Kidney (tissue), 14 donors: Measurements from ENCODE around the gene SLC30A2. TPM values are rescaled to one million over a fixed set of nuclear protein-coding genes. Genes with fewer than 3 reads are reported as not detected.

Source experiments
- DNase-seq, 5 donors: peaks; one replicate each; pipeline ENCODE4 v3.0.0-alpha.2; 2013 to 2020
- FAIRE-seq: peaks from 2 replicates; lab custom pipeline; 2012; peaks lifted over from hg19 to GRCh38; lab: Jason Lieb, UNC
- H3K27ac ChIP-seq, 2 donors: one replicate each; pipeline ENCODE4 v1.7.0; 2013; ENCODE audit warnings: low read depth in 2 of 2, low read length in 2 of 2, inconsistent platforms in 1 of 2
- H3K27me3 ChIP-seq: one replicate; pipeline ENCODE4 v1.7.1; 2013; ENCODE audit warnings: low read length, inconsistent platforms; ENCODE audit not compliant: control insufficient read depth, insufficient read depth
- H3K36me3 ChIP-seq, 3 donors: one replicate each; pipeline versions ENCODE4 v1.7.0 to v1.7.1; 2013; ENCODE audit warnings: low read length in 3 of 3, control low read depth in 1 of 3, inconsistent platforms in 1 of 3; ENCODE audit not compliant: insufficient read depth in 3 of 3, control insufficient read depth in 2 of 3
- H3K4me1 ChIP-seq, 3 donors: one replicate each; pipeline versions ENCODE4 v1.7.0 to v1.7.1; 2013; ENCODE audit warnings: low read length in 3 of 3, inconsistent platforms in 1 of 3, low read depth in 1 of 3; ENCODE audit not compliant: control insufficient read depth in 2 of 3, insufficient read depth in 2 of 3
- H3K4me3 ChIP-seq, 3 donors: one replicate each; pipeline versions ENCODE4 v1.7.0 to v1.8.1; 2013; ENCODE audit warnings: low read length in 3 of 3, control low read depth in 1 of 3, inconsistent platforms in 1 of 3
- H3K9ac ChIP-seq, 3 donors: one replicate each; pipeline versions ENCODE4 v1.7.0 to v1.7.1; 2013; ENCODE audit warnings: low read length in 3 of 3, control low read depth in 1 of 3, inconsistent platforms in 1 of 3
- H3K9me3 ChIP-seq, 3 donors: one replicate each; pipeline versions ENCODE4 v1.7.0 to v1.7.1; 2013; ENCODE audit warnings: low read length in 3 of 3, control low read depth in 1 of 3, inconsistent platforms in 1 of 3; ENCODE audit not compliant: control insufficient read depth in 2 of 3, insufficient read depth in 1 of 3
- intact Hi-C: fragments of 100-400 bp; cut with DNase I; formaldehyde crosslinking; loops from one replicate; pipeline ENCODE4 v1.11.1; 2022
- polyA plus RNA-seq: library from polyadenylated mRNA; stranded (reverse); fragments of 350-450 nt; fragmentation: Illumina TruSeq; extraction: RNeasy Lipid Tissue Mini Kit (QIAGEN cat#74804); gene quantifications from one replicate; pipeline ENCODE4 v1.2.3, GENCODE V29; 2014; ENCODE audit warnings: low read depth, low replicate concordance; ENCODE audit not compliant: insufficient read depth
- total RNA-seq: library from RNA; stranded (reverse); fragmentation: NEBNext Ultra II Directional; extraction: Animal tissue kit (Norgen Biotek cat#: 25700); gene quantifications from one replicate; pipeline ENCODE4 v1.2.1, GENCODE V29; 2021
- TF ChIP-seq, protein P1 (sequence below): IDR thresholded peaks from 3 replicates; pipeline ENCODE4 v1.5.1; 2012; ENCODE audit warnings: mild to moderate bottlenecking, moderate library complexity, borderline replicate concordance; ENCODE audit not compliant: insufficient read depth; ENCODE audit errors: extremely low read depth
- donor health status: control.
- donor health status: control.
- donor health status: control.
- donor health status: control.
- donor health status: control.
- donor health status: DM: yes; HTN: yes; CAD: no.
- donor health status: Normal renal cell carcinoma (clear cell type).

The SLC30A2 gene
- total and polyA plus RNA-seq, 2 donors from 2014 or later, result 26.8 to 34.4 TPM

DNA sequence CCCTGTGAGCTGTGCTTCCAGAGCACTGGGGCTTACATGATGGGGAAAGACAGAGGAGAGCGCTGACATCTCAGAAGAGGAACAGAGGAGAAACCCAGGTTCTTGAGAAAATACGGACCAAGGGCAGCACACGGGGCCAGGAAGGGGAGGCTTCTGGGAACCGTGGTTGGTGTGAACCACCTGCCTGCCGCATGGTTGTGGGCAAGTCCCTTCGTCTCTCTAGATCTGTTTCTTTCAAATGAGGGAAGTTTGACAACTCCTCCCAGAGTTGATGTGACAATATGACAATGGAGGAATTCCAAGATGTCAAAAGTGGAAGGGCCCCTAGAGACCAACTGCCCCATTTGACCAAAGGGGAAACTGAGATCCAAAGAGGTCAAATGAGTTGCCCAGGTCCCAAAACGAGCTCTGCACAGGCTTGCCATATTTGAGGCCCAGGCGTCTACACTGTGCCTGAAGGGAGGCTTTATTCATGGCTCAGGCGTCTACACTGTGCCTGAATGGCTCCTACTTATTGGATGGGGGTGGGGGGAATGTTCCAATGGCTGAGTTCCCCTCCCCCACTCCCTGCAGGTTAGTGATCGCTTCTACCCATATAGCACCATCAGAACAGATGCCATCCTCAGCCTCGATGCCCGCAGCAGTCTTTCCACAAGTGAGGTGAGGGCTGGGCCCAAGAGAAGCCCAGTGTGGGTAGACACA lies 13.1 kb downstream of the SLC30A2 start:
- H3K36me3 ChIP-seq, result no peaks in the 10 kb centered on the region
- peaks cover 0 to 9% (median 0%) of the 10 kb centered on the region in 3 donors for H3K4me1 ChIP-seq
- no peaks in the 10 kb centered on the region for H3K27me3 ChIP-seq
- intact Hi-C loops, result no loop called here
- H3K9me3 ChIP-seq, result no peaks in the 10 kb centered on the region
- FAIRE-seq (no peak), DNase-seq (peak in 1 of 5 donors; percentile 32)
- H3K27ac ChIP-seq, result no peak overlapping the region
- TF ChIP-seq, protein P1, sequence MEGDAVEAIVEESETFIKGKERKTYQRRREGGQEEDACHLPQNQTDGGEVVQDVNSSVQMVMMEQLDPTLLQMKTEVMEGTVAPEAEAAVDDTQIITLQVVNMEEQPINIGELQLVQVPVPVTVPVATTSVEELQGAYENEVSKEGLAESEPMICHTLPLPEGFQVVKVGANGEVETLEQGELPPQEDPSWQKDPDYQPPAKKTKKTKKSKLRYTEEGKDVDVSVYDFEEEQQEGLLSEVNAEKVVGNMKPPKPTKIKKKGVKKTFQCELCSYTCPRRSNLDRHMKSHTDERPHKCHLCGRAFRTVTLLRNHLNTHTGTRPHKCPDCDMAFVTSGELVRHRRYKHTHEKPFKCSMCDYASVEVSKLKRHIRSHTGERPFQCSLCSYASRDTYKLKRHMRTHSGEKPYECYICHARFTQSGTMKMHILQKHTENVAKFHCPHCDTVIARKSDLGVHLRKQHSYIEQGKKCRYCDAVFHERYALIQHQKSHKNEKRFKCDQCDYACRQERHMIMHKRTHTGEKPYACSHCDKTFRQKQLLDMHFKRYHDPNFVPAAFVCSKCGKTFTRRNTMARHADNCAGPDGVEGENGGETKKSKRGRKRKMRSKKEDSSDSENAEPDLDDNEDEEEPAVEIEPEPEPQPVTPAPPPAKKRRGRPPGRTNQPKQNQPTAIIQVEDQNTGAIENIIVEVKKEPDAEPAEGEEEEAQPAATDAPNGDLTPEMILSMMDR, result no peak
- no peak overlapping the region for H3K4me3 ChIP-seq
- H3K9ac ChIP-seq, result no peak overlapping the region

DNA sequence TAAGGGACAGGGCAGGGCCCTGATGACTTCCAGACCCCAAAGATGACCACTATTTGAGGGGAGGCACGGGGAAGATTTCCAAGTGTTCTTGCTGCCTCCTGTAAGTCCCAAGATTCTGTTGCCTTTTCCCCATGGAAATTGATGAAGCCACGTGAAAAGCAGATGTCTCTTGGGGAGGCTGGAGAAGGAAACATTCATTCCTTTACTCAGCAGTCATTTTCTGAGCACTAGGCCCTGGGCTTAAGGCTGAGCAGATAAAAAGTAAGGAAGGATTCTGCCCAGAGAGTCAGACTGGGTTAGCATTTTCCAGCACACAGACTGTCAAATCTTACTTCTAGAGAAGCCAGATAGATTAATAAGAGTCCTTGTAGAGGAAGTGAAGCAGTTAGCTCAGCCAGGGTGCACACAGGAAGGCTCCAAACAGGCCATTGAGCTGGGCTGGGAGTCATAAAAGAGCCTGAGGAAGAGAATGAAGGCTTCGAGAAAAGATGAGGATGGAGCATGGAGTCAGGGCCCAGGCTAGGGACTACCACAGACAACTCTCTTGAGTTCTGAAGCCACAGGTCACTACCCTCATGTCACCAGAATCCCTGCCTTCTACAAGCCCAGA lies 14.2 kb downstream of the SLC30A2 start:
- intact Hi-C loops, result no loop called here

DNA sequence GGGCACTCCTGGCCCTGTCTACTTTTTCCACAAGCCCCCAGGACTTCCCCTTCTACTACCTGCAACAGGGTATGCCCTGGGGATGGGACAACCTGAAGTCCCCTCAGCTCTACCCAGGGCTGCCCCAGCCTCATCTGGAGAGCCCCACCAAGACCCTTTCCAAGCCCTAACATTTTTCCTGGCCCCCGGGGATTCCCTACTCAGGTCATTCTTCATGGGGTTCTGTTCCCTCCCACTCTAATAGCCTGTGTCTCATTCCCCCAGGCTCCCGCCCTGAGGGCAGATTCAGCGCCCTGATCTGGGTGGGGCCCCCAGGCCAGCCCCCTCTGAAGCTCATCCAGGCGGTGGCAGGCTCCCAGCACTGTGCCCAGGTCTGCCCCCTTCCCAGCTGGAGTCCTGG lies 14.7 kb downstream of the SLC30A2 start:
- FAIRE-seq (no peak), DNase-seq (peak in 1 of 5 donors; percentile 57)
- no peak overlapping the region for H3K4me3 ChIP-seq
- TF ChIP-seq, protein P1, result no peak
- no peaks in the 10 kb centered on the region for H3K36me3 ChIP-seq
- intact Hi-C loops, result no loop called here
- H3K9me3 ChIP-seq, result no peaks in the 10 kb centered on the region
- H3K4me1 ChIP-seq, result peaks cover 0 to 7% (median 0%) of the 10 kb centered on the region in 3 donors
- H3K27me3 ChIP-seq, result no peaks in the 10 kb centered on the region
- H3K9ac ChIP-seq, result no peak overlapping the region
- no peak overlapping the region for H3K27ac ChIP-seq

More for the DNA sequence above, 14.2 kb downstream of the SLC30A2 start:
- Histone ChIP-seq H3K9ac (no peak overlapping the region), H3K9me3 (no peaks in the 10 kb centered on the region), H3K36me3 (no peaks in the 10 kb centered on the region), H3K27me3 (no peaks in the 10 kb centered on the region), H3K4me3 (no peak overlapping the region), H3K4me1 (peaks cover 0 to 7% (median 0%) of the 10 kb centered on the region in 3 donors), H3K27ac (no peak overlapping the region)
- FAIRE-seq (no peak), DNase-seq (no peak)
- TF ChIP-seq, protein P1, result no peak
